ENCODE results near the gene AGPS. TPM values are rescaled to one million over a fixed set of nuclear protein-coding genes. Genes with fewer than 3 reads are reported as not detected.

The AGPS gene
- total RNA-seq, 1 donor from 2014 or later: 53.9 TPM

- DNase-seq (ENCODE audit: extremely low read depth, low read depth, low spot score): no peak
Observed at GRCh38 chr2:177520324-177520723, 127.8 kb downstream of the AGPS start.

DNA sequence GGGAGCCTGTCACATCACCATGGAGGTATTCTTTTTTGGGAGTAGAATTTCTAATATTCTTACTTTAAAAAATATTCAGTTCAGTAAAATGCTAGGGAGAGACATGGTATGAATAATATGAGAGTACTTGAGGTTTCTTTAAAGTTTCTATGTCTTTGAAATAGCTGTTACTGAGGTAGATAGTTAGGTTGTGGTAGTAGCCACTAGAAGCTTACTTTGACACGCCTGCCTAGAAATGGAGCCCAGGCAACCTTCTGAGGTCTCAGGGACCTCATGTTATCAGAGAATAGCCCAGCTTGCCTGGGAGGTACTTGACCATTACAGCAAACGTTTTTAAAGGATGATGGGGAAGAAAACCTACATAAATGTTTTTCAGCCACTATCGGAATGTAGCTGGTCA, 131.2 kb downstream of the AGPS start:
- DNase-seq (ENCODE audit: extremely low read depth, low read depth, low spot score): no peak

DNA sequence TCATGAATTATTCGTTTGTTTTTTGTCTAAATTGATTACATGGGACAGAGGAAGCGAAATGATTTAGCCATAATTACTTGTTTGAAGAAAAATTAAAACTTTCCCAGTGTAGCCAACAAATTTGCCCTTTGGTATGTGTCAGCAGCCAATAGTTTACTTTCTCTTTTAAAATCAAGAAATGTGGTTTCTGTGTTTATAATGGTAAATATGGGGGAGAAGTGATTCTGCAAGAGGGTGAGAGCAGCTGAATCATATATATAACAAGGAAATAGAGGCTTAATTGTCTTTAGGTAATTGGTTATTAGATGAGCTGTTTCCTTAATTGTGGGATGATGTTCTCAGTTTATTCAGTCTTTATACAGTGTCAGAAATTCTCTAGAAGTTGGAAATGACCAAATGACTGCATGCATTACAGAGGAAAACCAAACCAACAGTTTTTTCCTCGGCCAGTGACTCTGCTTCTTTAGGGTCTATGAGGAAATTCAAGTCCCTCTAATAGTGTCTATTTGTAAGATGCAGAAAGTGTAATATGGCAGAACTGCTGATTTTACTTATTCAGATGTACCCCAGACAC, 132.9 kb downstream of the AGPS start:
- DNase-seq (ENCODE audit: extremely low read depth, low read depth, low spot score): no peak

GRCh38 chr2:177528351-177528933, 135.9 kb downstream of the AGPS start:
- DNase-seq (ENCODE audit: extremely low read depth, low read depth, low spot score): no peak

DNA sequence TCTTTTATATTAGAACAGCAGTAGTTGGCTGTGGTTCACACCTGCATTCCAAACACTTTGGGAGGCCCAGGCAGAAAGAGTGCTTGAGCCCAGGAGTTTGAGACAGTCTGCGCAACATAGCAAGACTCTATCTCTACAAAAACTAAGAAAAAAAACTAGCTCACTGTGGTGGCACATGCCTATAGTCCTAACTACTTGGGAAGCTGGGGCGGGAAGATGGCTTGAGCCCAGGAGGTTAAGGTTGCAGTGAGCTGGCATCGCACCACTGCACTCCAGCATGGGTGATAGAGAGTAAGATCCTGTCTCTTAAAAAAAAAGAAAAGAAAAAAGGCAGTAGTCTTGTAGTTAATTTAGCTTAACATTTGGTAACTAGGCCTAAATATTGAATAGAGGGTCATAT, 136.6 kb downstream of the AGPS start:
- DNase-seq (ENCODE audit: extremely low read depth, low read depth, low spot score): no peak

DNA sequence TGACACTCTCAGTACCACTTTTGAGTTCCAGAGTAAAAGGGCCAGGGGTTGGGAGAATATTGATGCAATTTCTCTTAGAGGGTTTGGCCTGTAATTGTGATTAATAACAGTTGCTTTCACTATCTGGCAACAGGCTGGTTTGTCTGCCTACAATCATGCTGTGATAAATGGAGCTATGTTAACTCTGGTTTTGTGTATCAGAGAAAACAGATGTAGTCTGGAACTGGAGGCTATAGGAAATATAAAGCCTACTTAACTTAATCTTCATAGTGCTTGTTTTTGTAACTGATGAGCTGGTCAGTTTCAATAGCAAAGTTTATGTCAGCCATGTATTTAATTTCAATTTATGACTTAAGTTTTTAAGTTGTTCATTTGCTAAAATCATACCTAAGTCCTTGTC, 138.0 kb downstream of the AGPS start:
- DNase-seq (ENCODE audit: extremely low read depth, low read depth, low spot score): no peak

DNA sequence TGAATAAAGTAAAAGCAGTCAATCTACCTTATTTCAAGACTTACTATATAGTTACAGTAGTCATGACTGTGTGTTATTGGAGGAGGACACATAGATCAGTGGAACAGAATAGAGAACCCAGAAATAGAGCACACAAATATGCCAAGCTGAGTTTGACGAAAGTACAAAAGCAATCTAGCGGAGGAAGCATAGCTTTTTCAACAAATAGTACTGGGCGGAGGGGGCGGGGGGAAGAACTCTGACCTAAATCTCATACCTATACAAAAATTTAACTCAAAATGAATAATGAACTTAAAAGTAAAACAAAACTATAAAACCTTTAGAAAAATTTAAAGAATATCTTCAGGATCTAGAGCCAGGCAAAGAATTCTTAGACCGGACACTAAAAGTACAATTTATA, 139.1 kb downstream of the AGPS start:
- DNase-seq (ENCODE audit: extremely low read depth, low read depth, low spot score): no peak

DNA sequence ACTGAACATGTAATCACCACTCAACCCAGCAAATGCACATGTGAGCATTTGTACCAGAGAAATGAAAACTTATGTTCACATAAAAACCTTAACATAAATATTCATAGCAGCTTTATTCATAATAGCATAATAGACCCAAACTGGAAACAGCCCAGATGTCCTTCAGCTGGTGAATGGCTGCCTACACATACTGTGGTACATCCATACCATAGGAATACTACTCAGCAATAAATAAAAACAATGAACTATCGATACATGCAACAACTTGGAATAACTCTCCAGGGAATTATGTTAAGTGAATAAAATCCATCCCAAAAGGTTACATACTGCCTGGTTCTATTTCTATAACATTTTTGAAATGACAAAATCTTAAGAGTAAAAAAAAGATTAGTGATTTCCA, 140.0 kb downstream of the AGPS start:
- no peak for DNase-seq (ENCODE audit: extremely low read depth, low read depth, low spot score)

DNA sequence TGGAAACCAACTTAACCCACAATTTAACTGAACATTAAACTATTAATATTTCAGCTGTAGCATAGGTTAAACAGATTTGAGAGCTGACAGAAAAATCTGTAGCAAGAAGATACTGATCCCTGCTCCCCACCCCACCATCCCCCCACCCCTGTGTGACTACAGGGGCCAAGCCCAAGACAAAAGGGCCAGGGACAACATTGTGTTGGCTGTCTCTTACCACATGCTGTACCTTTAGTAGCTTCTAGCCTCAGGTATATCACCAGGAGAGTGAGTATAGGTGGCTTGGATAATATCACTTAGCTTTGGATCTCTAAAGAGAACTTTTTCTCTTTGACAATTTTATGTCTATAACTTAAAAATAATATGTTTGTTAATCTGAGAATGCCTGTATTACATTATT, 140.7 kb downstream of the AGPS start:
- DNase-seq (ENCODE audit: extremely low read depth, low read depth, low spot score): no peak

- DNase-seq (ENCODE audit: extremely low read depth, low read depth, low spot score): no peak
Observed at GRCh38 chr2:177535000-177535399, 142.4 kb downstream of the AGPS start.

DNA sequence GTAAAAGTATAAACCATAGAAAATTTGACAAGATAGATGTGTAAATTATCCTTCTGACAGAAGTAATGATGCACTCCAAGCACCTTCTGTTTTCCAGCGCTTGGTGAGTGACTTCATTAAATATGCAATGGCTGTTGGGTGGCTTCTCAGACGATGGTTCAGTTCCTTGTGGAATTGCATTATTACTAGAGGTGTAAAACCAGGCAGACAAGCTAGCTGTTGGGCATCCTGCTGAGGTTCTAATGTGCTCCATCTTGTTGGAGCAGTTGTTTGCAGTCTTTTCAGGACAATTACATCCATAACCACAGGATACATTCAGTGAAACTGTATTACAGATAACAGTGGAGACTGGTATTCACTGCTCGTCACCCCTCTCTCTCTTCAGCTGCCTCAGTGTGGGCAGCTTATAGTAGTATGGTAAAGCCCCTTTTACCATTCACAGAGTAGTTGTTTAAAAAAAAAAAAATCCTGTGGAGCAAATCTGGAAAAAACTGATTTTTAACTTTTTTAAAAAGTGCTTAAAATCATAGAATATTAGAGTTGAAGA, 143.5 kb downstream of the AGPS start:
- DNase-seq (ENCODE audit: extremely low read depth, low read depth, low spot score): no peak

- no peak for DNase-seq (ENCODE audit: extremely low read depth, low read depth, low spot score)
Observed at GRCh38 chr2:177537213-177537612, 144.6 kb downstream of the AGPS start.

GRCh38 chr2:177537636-177538035, 145.1 kb downstream of the AGPS start:
- DNase-seq (ENCODE audit: extremely low read depth, low read depth, low spot score): no peak

DNA sequence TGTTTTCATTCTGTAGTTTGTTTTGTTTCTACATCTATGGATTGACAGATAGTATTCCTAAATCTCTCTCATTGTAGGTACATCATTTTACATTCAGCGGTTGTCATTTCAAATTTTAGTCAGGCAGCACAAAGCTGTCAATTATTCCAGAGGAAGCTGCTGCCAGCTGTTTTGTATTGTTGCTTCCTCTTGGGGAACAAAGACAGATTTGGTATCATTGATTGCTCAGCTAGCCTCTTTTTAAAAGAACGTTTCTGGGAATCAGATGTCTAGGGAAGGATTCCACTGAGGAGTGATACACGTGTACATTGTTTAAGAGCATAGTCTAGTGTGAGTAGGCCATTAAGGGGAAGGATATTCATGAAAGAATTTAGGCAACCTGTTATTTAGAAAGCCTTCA, 145.8 kb downstream of the AGPS start:
- no peak for DNase-seq (ENCODE audit: extremely low read depth, low read depth, low spot score)

DNA sequence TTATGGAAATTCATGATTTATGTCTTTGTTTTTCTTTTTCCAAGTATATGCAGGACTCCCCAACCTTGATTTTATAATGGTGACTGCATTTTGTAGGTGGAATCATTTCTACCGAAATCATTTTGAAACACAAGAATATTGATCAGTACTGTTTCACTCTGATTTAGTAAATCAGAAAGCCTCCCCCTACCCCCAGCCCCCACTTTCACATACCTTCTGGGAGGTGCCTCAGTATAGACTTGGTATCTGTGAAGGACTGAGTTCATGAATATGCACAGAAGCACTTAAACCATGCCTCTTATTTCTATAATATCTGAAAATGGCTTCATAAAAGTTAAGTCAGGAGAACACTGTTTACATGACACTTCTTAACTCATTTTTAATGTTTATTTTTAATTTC, 147.7 kb downstream of the AGPS start:
- no peak for DNase-seq (ENCODE audit: extremely low read depth, low read depth, low spot score)

GRCh38 chr2:177541258-177541991, 148.9 kb downstream of the AGPS start:
- no peak for DNase-seq (ENCODE audit: extremely low read depth, low read depth, low spot score)

GRCh38 chr2:177542396-177542795, 149.8 kb downstream of the AGPS start:
- DNase-seq (ENCODE audit: extremely low read depth, low read depth, low spot score): no peak

DNA sequence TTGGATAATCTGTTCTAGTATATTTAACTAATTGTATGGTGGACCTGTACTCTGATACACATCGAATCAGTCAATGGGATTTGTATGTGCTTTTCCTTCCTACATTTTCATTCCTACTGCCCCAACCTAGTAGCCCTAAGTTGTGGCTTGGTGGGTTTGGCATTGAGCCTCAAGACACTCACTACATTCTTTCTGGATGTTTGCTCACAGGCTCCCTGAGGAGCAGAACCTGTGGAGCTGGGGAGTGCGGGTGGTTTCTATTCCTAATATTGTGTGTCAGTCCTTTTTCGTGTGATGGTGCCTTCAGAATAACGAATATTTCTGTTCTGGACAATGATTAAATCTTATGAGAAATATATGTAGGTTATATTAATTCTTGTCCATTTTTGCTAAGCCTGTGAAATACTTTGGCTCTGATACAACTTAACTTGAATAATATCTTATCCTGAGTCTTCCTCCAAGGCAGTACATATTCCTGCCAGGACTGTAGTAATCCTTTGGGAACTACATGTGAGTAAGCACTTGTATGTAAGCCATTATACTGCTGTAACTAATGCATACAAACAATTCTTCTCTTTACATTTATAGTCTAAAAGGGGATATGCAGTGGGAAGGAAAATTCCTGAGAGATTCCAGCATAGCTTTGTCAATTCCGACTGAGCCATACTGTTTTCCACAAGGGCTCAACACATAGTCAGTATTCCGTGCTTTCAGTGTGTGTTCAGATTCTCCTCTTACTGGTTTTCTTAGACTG, 150.6 kb downstream of the AGPS start:
- no peak for DNase-seq (ENCODE audit: extremely low read depth, low read depth, low spot score)

GRCh38 chr2:177545143-177545542, 152.6 kb downstream of the AGPS start:
- no peak for DNase-seq (ENCODE audit: extremely low read depth, low read depth, low spot score)

GRCh38 chr2:177545981-177546585, 153.5 kb downstream of the AGPS start:
- DNase-seq (ENCODE audit: extremely low read depth, low read depth, low spot score): no peak

GRCh38 chr2:177547122-177547521, 154.5 kb downstream of the AGPS start:
- no peak for DNase-seq (ENCODE audit: extremely low read depth, low read depth, low spot score)
